ENCODE data around the gene TMBIM1. TPM values are rescaled to one million over a fixed set of nuclear protein-coding genes. Genes with fewer than 3 reads are reported as not detected.
"Not testable (repeated sequence)": the region's sequence is repeated elsewhere in the genome, so short reads cannot be mapped to it uniquely, and the experiment has no call there.

Gene TMBIM1
- total RNA-seq, 2 donors from 2014 or later: 97.4 to 121 TPM

DNA sequence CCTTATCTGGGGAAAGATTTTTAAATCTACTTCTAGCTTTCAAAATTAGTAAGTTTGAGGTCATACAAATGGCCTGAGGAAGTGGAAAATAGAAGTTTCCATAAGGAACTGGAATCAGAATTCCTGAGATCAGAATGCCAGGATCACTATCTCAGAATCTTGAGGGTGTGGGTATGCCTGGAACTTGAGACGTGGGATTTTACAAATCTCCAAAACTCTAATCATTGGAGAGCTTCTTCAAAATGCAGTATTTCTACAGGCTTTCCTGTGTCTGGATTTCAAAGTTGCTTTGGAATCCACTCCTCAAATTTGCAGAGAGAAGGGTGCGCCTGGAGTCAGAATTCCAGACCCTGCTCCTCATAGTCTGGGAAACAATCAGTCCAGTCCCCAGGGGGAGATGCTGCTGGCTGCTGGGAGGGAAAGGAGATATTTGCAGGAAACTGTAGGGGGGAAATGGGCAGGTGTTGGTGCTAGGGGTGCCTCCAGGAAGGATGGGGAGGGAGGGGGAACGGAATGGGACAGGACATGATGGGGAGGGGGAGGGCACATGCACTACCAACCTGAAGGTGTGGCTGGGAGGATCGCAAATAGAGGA lies 33.4 kb upstream of the TMBIM1 start:
- Mint-ChIP-seq H3K4me1 (peaks cover 28% of the 10 kb centered on the region), H3K4me3 (peak overlapping the region; percentile 64), H3K36me3 (ENCODE audit: low read depth) (no peaks in the 10 kb centered on the region), H3K27me3 (no peaks in the 10 kb centered on the region), H3K27ac (peak overlapping the region; percentile 29)
- ATAC-seq (no peak), DNase-seq (no peak)
- no peaks in the 10 kb centered on the region for H3K9me3 ChIP-seq (ENCODE audit: control insufficient read depth, low read length, poor library complexity, severe bottlenecking)

- DNase-seq (no peak), ATAC-seq (no peak)
- peak overlapping the region; percentile 89 for H3K4me3 Mint-ChIP-seq
- peak overlapping the region; percentile 80 for H3K27ac Mint-ChIP-seq
- peaks cover 33% of the 10 kb centered on the region for H3K4me1 Mint-ChIP-seq
- H3K9me3 ChIP-seq (ENCODE audit: control insufficient read depth, low read length, poor library complexity, severe bottlenecking): no peaks in the 10 kb centered on the region
- no peaks in the 10 kb centered on the region for H3K36me3 Mint-ChIP-seq (ENCODE audit: low read depth)
- H3K27me3 Mint-ChIP-seq: no peaks in the 10 kb centered on the region
Measured at GRCh38 chr2:218323526-218324472, 31.5 kb upstream of the TMBIM1 start.

- H3K4me1 Mint-ChIP-seq: peaks cover 34% of the 10 kb centered on the region
- peak; percentile 73 for ATAC-seq
Measured at GRCh38 chr2:218322768-218323525, 30.6 kb upstream of the TMBIM1 start.

DNA sequence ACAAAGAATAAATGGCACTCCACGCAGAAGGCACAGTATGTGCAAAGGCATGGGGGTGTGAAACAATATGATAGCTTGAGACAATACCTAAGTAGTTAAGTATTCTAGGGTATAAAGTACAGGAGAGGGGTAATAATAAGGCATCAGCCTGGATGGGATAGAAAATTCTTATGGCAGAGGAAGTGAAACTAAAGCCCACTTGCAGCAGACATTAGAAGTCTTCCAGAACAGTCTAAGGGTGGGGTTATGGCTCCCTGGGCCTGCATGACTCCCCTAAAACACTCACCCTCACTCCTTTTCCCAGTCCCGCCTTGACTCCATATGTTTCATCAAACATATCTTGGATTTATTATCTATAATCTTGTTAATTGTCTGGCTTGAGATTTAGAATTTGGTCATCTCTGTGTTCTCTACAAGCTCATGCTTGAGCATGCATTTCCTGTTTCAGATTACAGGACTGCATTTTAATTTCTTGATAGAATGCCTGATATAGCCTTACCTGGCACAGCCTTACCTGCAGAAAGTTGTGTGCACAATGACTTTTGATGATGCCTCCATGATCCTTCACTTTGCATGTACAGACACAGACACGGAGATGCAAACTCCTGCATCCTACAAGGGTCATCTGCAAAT lies 28.5 kb upstream of the TMBIM1 start:
- Mint-ChIP-seq H3K27me3 (no peaks in the 10 kb centered on the region), H3K36me3 (ENCODE audit: low read depth) (peaks cover 2% of the 10 kb centered on the region), H3K4me3 (no peak overlapping the region), H3K27ac (no peak overlapping the region), H3K4me1 (peaks cover 40% of the 10 kb centered on the region)
- no peak for DNase-seq
- ATAC-seq: no peak
- no peaks in the 10 kb centered on the region for H3K9me3 ChIP-seq (ENCODE audit: control insufficient read depth, low read length, poor library complexity, severe bottlenecking)

More at GRCh38 chr2:218322768-218323525, 30.6 kb upstream of the TMBIM1 start:
- Mint-ChIP-seq H3K4me3 (peak overlapping the region; percentile 89), H3K27me3 (no peaks in the 10 kb centered on the region), H3K27ac (peak overlapping the region; percentile 82), H3K36me3 (ENCODE audit: low read depth) (peaks cover 2% of the 10 kb centered on the region)
- peak; percentile 27 to 46 (median 38) for DNase-seq
- no peaks in the 10 kb centered on the region for H3K9me3 ChIP-seq (ENCODE audit: control insufficient read depth, low read length, poor library complexity, severe bottlenecking)

DNA sequence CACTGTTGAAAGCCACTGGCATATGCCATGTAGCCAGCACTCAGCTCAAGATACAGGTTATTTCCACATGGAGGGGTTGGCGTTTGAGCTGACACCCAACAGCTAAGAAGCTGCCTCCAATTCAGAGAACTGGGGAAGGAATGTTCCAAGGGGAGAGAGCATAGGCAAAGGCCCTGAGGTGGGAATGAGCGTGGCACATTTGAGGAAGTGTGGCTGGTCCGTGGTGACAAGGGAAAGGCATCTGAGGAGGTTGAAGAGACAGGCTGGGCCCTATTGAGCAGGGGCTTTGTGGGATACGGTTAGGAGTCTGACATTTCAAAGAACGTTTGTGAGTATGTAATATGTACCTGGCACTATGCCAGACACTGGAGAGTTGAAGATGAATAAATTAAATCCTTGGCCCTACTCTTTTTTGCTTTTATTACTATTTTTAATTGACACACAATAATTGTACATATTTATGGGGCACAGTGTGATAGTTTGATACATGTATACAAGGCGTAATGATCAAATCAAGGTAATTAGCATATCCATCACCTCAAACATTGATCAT lies 27.6 kb upstream of the TMBIM1 start:
- ATAC-seq: no peak
- DNase-seq: no peak
- Mint-ChIP-seq H3K36me3 (ENCODE audit: low read depth) (peaks cover 2% of the 10 kb centered on the region), H3K4me1 (peaks cover 40% of the 10 kb centered on the region), H3K27me3 (no peaks in the 10 kb centered on the region), H3K4me3 (peak overlapping the region; percentile 39), H3K27ac (no peak overlapping the region)
- no peaks in the 10 kb centered on the region for H3K9me3 ChIP-seq (ENCODE audit: control insufficient read depth, low read length, poor library complexity, severe bottlenecking)

DNA sequence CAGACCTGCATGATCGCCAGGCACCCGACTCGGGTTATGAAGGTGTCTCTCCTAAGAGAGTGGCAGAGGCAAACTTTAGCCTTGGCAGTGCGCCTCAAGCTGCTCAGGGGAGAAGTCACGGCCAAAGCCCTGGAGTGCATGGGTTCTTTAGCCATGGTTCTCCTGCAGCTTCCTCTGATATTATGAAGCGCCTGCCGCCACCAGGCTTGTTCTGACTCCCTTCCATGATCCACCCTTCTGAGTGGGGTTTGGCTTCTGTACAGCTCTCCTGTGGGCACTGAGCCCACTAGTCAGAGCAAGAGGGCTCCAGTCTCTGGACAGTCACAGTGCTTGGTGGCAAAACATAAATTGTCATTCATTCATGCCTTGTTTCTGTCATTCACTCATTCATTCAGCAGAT lies 25.9 kb upstream of the TMBIM1 start:
- Mint-ChIP-seq H3K4me3 (no peak overlapping the region), H3K4me1 (peaks cover 31% of the 10 kb centered on the region)

DNA sequence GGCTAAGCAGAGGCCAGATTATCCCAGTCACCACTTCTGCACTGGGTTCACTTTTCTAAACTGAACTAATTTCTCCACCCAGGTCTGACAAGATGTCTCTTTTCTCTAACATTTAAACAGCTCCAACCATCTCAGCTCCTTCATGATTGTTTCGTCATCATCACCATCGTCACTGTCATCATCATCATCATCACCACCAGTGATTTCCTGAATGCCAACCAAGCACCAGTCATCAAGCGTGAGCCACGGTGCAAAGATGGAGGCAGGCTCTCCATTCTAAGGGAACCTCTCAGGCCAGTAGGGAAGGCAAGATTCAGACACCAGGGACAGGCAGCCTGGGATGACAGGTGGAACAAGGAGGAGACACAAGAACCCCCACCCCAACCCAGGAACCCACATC lies 25.5 kb upstream of the TMBIM1 start:
- Mint-ChIP-seq H3K36me3 (ENCODE audit: low read depth) (peaks cover 2% of the 10 kb centered on the region), H3K27ac (peak overlapping the region; percentile 87), H3K27me3 (no peaks in the 10 kb centered on the region), H3K4me1 (peaks cover 31% of the 10 kb centered on the region), H3K4me3 (no peak overlapping the region)
- ATAC-seq: no peak
- DNase-seq: no peak
- H3K9me3 ChIP-seq (ENCODE audit: control insufficient read depth, low read length, poor library complexity, severe bottlenecking): no peaks in the 10 kb centered on the region

More for the DNA sequence above, 25.9 kb upstream of the TMBIM1 start:
- Mint-ChIP-seq H3K27me3 (no peaks in the 10 kb centered on the region), H3K27ac (no peak overlapping the region), H3K36me3 (ENCODE audit: low read depth) (peaks cover 2% of the 10 kb centered on the region)
- DNase-seq: no peak
- no peak for ATAC-seq
- H3K9me3 ChIP-seq (ENCODE audit: control insufficient read depth, low read length, poor library complexity, severe bottlenecking): no peaks in the 10 kb centered on the region

DNA sequence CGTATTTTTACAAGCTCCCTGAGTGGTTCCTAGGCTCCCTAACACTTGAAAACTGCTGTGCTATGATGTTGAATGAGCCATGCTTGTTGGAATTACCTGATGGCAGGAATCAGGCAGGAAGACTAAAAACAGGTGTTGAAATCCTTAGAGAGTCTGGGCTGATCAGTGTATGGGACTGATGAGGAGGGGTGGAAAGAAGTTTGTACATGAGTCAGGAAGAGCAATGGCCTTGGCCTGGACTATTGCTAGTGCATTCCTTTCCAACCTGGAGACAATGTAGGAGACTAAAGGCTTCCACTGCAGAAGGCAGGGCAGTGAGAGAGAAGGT lies 25.0 kb upstream of the TMBIM1 start:
- no peak for DNase-seq
- no peaks in the 10 kb centered on the region for H3K27me3 Mint-ChIP-seq
- H3K4me1 Mint-ChIP-seq: peaks cover 26% of the 10 kb centered on the region
- ATAC-seq: no peak
- H3K4me3 Mint-ChIP-seq: no peak overlapping the region
- no peaks in the 10 kb centered on the region for H3K9me3 ChIP-seq (ENCODE audit: control insufficient read depth, low read length, poor library complexity, severe bottlenecking)
- peak overlapping the region; percentile 87 for H3K27ac Mint-ChIP-seq
- H3K36me3 Mint-ChIP-seq (ENCODE audit: low read depth): peaks cover 2% of the 10 kb centered on the region

- H3K36me3 Mint-ChIP-seq (ENCODE audit: low read depth): peaks cover 2% of the 10 kb centered on the region
- DNase-seq: no peak
- peaks cover 21% of the 10 kb centered on the region for H3K4me1 Mint-ChIP-seq
- ATAC-seq: no peak
- no peaks in the 10 kb centered on the region for H3K9me3 ChIP-seq (ENCODE audit: control insufficient read depth, low read length, poor library complexity, severe bottlenecking)
- H3K27ac Mint-ChIP-seq: peak overlapping the region; percentile 87
- no peaks in the 10 kb centered on the region for H3K27me3 Mint-ChIP-seq
- no peak overlapping the region for H3K4me3 Mint-ChIP-seq
Measured at GRCh38 chr2:218315397-218315796, 23.1 kb upstream of the TMBIM1 start.

DNA sequence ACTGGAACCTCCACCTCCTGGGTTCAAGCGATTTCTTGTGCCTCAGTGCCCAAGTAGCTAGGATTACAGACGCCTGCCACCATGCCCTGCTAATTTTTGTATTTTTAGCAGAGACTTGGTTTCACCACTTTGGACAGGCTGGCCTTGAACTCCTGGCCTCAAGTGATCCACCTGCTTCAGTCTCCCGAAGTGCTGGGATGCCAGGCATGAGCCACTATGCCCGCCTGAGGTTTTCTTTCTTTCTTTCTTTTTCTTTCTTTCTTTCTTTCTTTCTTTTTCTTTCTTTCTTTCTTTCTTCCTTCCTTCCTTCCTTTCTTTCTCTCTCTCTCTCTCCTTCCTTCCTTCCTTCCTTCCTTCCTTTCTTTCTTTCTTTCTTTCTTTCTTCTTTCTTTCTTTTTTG lies 22.5 kb upstream of the TMBIM1 start:
- Mint-ChIP-seq H3K4me1 (peaks cover 19% of the 10 kb centered on the region), H3K27ac (peak overlapping the region; percentile 87)
- not testable (repeated sequence) for ATAC-seq; H3K4me3 Mint-ChIP-seq; H3K27me3 Mint-ChIP-seq; H3K9me3 ChIP-seq (ENCODE audit: control insufficient read depth, low read length, poor library complexity, severe bottlenecking); H3K36me3 Mint-ChIP-seq (ENCODE audit: low read depth); DNase-seq

DNA sequence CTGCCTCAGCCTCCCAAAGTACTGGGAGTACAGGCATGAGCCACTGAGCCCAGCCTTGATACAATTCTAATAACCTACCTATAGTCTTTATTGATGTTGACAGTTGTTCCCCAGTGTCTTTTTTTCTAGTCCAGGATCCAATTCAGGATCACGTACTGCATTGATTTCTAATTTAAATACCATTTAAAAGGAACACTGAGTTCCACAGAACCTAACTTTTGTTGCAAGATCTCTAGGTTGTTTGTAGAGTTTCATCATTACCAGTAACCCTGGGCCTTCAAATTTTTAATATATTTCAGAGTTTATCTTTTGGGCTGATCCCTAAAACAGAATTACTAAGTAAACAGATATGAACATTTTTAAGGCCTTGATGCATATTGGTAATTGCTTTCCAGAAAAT lies 21.1 kb upstream of the TMBIM1 start:
- H3K4me3 Mint-ChIP-seq: no peak overlapping the region
- no peak for DNase-seq
- H3K9me3 ChIP-seq (ENCODE audit: control insufficient read depth, low read length, poor library complexity, severe bottlenecking): no peaks in the 10 kb centered on the region
- H3K27ac Mint-ChIP-seq: no peak overlapping the region
- H3K36me3 Mint-ChIP-seq (ENCODE audit: low read depth): no peaks in the 10 kb centered on the region
- H3K4me1 Mint-ChIP-seq: peaks cover 20% of the 10 kb centered on the region
- ATAC-seq: no peak
- no peaks in the 10 kb centered on the region for H3K27me3 Mint-ChIP-seq

DNA sequence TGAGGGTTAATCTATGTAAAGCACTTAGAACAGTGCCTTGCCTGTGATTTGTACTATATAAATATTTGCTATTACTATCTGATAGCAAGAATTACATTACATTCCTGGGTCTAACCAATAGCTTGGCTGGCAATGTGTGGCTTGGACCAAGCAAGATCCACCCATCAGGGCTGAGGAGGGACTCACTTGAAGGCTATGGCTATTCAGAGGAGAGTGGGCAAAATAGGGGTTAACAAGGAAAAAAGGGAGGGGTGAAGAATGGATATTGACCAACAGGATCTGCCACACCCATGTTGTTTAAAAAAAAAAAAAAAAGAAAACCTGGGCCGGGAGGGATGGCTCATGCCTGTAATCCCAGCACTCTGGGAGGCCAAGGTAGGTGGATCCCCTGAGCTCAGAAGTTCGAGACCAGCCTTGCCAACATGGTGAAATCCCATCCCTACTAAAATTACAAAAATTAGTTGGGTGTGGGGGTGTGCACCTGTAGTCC lies 20.0 kb upstream of the TMBIM1 start:
- ATAC-seq: no peak
- Mint-ChIP-seq H3K36me3 (ENCODE audit: low read depth) (no peaks in the 10 kb centered on the region), H3K27ac (peak overlapping the region; percentile 83), H3K4me1 (peaks cover 15% of the 10 kb centered on the region), H3K4me3 (no peak overlapping the region), H3K27me3 (peaks cover 5% of the 10 kb centered on the region)
- no peak for DNase-seq
- no peaks in the 10 kb centered on the region for H3K9me3 ChIP-seq (ENCODE audit: control insufficient read depth, low read length, poor library complexity, severe bottlenecking)
